Measurements from ENCODE around the gene LEAP2.

GRCh38 chr5:132836852-132837251 is 36.6 kb upstream of the LEAP2 start:
- TF ChIP-seq CTCF (IDR thresholded peaks at IDR 0.05) (no peak), POLR2A (IDR thresholded peaks at IDR 0.05) (no peak)

Data from heart left ventricle (tissue), 13 donors.